Measurements from ENCODE around the gene SMOC1. TPM values are rescaled to one million over a fixed set of nuclear protein-coding genes. Genes with fewer than 3 reads are reported as not detected.

SMOC1 gene
- total and polyA plus RNA-seq, 7 donors: 3.2 to 10.6 (median 6.2) TPM

- Histone ChIP-seq H3K27me3 (ENCODE audit: insufficient read depth in 3 of 3, low read length in 2 of 3) (peaks cover 0 to 2% (median 0%) of the 10 kb centered on the region in 3 donors), H3K4me3 (no peak overlapping the region), H3K4me1 (peaks cover 28% of the 10 kb centered on the region), H3K27ac (peak overlapping the region; percentile 31), H3K36me3 (ENCODE audit: insufficient read depth in 1 of 2, low read depth in 1 of 2) (no peaks in the 10 kb centered on the region), H3K9me3 (no peaks in the 10 kb centered on the region)
- TF ChIP-seq CTCF (IDR thresholded peaks at IDR 0.05): no peak
- intact Hi-C loops (cut with DNase I): no loop called here
- DNase-seq (no peak), ATAC-seq (peak in 3 of 4 donors; percentile 56 to 80 (median 72))
- WGBS, 3 donors: 56 to 71% (median 56%) methylated on average over 2 of the region's 2 CpGs
These were observed 7.4 kb downstream of the SMOC1 start for GRCh38 chr14:69886453-69887242.

- Histone ChIP-seq H3K36me3 (ENCODE audit: insufficient read depth in 1 of 2, low read depth in 1 of 2) (no peaks in the 10 kb centered on the region), H3K4me3 (no peak overlapping the region), H3K27me3 (ENCODE audit: insufficient read depth in 3 of 3, low read length in 2 of 3) (peaks cover 0 to 2% (median 0%) of the 10 kb centered on the region in 3 donors), H3K4me1 (peaks cover 20% of the 10 kb centered on the region), H3K9me3 (no peaks in the 10 kb centered on the region), H3K27ac (peak overlapping the region; percentile 31)
- intact Hi-C loops (cut with DNase I): no loop called here
- TF ChIP-seq CTCF (IDR thresholded peaks at IDR 0.05): no peak
- DNase-seq (no peak), ATAC-seq (peak in 2 of 4 donors; percentile 64 to 75)
- WGBS, 3 donors: 75 to 88% (median 81%) methylated on average over 9 of the region's 9 CpGs
These were observed 8.8 kb downstream of the SMOC1 start for GRCh38 chr14:69887740-69888657.

GRCh38 chr14:69891422-69891821 lies 12.2 kb downstream of the SMOC1 start:
- DNase-seq: no peak
- peaks cover 17% of the 10 kb centered on the region for H3K4me1 ChIP-seq
- H3K36me3 ChIP-seq (ENCODE audit: insufficient read depth in 1 of 2, low read depth in 1 of 2): no peaks in the 10 kb centered on the region
- intact Hi-C loops (cut with DNase I): no loop called here
- TF ChIP-seq CTCF (IDR thresholded peaks at IDR 0.05): no peak
- peaks cover 0 to 2% (median 0%) of the 10 kb centered on the region in 3 donors for H3K27me3 ChIP-seq (ENCODE audit: insufficient read depth in 3 of 3, low read length in 2 of 3)
- H3K4me3 ChIP-seq: no peak overlapping the region
- ATAC-seq: no peak
- 64 to 74% (median 66%) methylated on average over 8 of the region's 8 CpGs for WGBS, 3 donors
- no peak overlapping the region for H3K27ac ChIP-seq
- H3K9me3 ChIP-seq: peaks cover under 1% of the 10 kb centered on the region

GRCh38 chr14:69895109-69895508 lies 15.9 kb downstream of the SMOC1 start:
- TF ChIP-seq CTCF (IDR thresholded peaks at IDR 0.05): no peak
- WGBS, 3 donors: 71 to 80% (median 76%) methylated on average over 5 of the region's 5 CpGs
- no peak for ATAC-seq
- Histone ChIP-seq H3K4me3 (no peak overlapping the region), H3K27ac (no peak overlapping the region), H3K27me3 (ENCODE audit: insufficient read depth in 3 of 3, low read length in 2 of 3) (no peaks in the 10 kb centered on the region), H3K4me1 (no peaks in the 10 kb centered on the region), H3K36me3 (ENCODE audit: insufficient read depth in 1 of 2, low read depth in 1 of 2) (no peaks in the 10 kb centered on the region), H3K9me3 (peaks cover 14% of the 10 kb centered on the region)
- no peak for DNase-seq
- intact Hi-C loops (cut with DNase I): no loop called here

All from psoas muscle (tissue), 8 donors.